Body of pancreas (tissue), 4 donors: Measurements from ENCODE around the gene NBEA. TPM values are rescaled to one million over a fixed set of nuclear protein-coding genes. Genes with fewer than 3 reads are reported as not detected.

Experiments
- ATAC-seq: fragments of 150-250 bp; one replicate; pipeline ENCODE4 v1.9.1; 2016
- DNase-seq, 4 donors: peaks; one replicate each; pipeline ENCODE4 v3.0.0-alpha.2; 2019
- H3K27ac ChIP-seq, 4 donors: fragments of 200-600 bp; sonication (generic); 1 replicate in 3 of 4; 2 replicates in 1 of 4; pipeline versions ENCODE4 v1.5.1 to v1.6.1; 2016 to 2019; ENCODE audit warnings: mild to moderate bottlenecking in 1 of 4, mixed read lengths in 1 of 4, moderate library complexity in 1 of 4
- H3K27me3 ChIP-seq, 2 donors: fragments of 200-600 bp; sonication (generic); one replicate each; pipeline ENCODE4 v1.6.0; 2016; ENCODE audit warnings: mild to moderate bottlenecking in 1 of 2
- H3K36me3 ChIP-seq, 2 donors: fragments of 200-600 bp; sonication (generic); replicated peaks in 1 of 2; 2 replicates each; pipeline ENCODE4 v1.5.1; 2016; ENCODE audit warnings: low read depth in 2 of 2; ENCODE audit not compliant: insufficient read depth in 1 of 2
- H3K4me1 ChIP-seq: fragments of 200-600 bp; sonication (generic); one replicate; pipeline ENCODE4 v1.6.0; 2016
- H3K4me3 ChIP-seq, 2 donors: fragments of 200-600 bp; sonication (generic); 1 replicate in 1 of 2; 2 replicates in 1 of 2; pipeline ENCODE4 v1.5.1; 2016 to 2019
- H3K9me3 ChIP-seq, 3 donors: fragments of 200-600 bp; sonication (generic); 1 replicate in 2 of 3; 2 replicates in 1 of 3; pipeline ENCODE4 v1.5.1; 2016
- CTCF ChIP-seq, 7 experiments: fragments of 450-650 bp in 4 of 7; fragments of 200-600 bp in 3 of 7; sonication (generic) in 3 of 7; IDR thresholded peaks; one replicate each; pipeline ENCODE4 v1.5.1; 2016 to 2019; ENCODE audit warnings: antibody characterized with exemption in 7 of 7
- POLR2A ChIP-seq, 3 donors: fragments of 450-650 bp; IDR thresholded peaks; one replicate each; pipeline ENCODE4 v1.6.1; 2016; ENCODE audit warnings: antibody characterized with exemption in 3 of 3, mild to moderate bottlenecking in 2 of 3
- WGBS, 2 donors: methylation state at CpG; one replicate each; pipeline ENCODE4 v1.1.5; 2017; 5-methylcytosine and 5-hydroxymethylcytosine counted together
- intact Hi-C: fragments of 100-400 bp; cut with DNase I; formaldehyde crosslinking; loops from one replicate; pipeline ENCODE4 v1.15.1; 2023
- total RNA-seq, 2 donors: library from RNA; depleted of rRNA; stranded (reverse); fragments of >200 nt; gene quantifications; one replicate each; pipeline ENCODE4 v1.1.0, GENCODE V29; 2016

The NBEA gene
- total RNA-seq, 2 donors from 2014 or later, result 9.6 to 19.1 TPM

DNA sequence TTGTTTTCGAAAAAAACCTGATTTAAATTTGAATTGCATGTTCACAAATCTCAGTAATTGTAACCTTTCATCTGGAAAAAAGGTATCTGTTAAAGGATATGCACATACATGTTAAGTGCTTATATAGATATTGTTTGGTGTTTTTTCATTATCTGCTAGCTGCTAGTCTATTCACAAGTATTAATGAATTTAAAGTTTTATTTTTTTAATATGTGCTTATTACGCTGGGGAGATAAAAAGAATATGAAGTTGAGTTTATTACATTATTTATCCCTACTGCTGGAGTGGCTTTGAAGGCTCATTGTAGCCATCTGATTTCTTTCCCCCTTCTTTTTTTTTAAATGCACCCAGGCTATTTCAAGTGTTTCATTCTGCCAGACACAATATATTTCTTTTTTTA, 538.3 kb downstream of the NBEA start:
- Histone ChIP-seq H3K27ac (no peak overlapping the region), H3K4me1 (no peaks in the 10 kb centered on the region), H3K4me3 (no peak overlapping the region), H3K36me3 (no peaks in the 10 kb centered on the region), H3K9me3 (no peaks in the 10 kb centered on the region), H3K27me3 (no peaks in the 10 kb centered on the region)
- ATAC-seq, result no peak
- intact Hi-C loops, result no loop called here
- TF ChIP-seq POLR2A (IDR thresholded peaks at IDR 0.05) (no peak), CTCF (IDR thresholded peaks at IDR 0.05) (no peak)
- no peak for DNase-seq
- 82 to 89% methylated on average over 2 of the region's 2 CpGs for WGBS, 2 donors

GRCh38 chr13:35481777-35482176, 539.7 kb downstream of the NBEA start:
- Histone ChIP-seq H3K4me3 (no peak overlapping the region), H3K4me1 (no peaks in the 10 kb centered on the region), H3K27me3 (no peaks in the 10 kb centered on the region), H3K9me3 (no peaks in the 10 kb centered on the region), H3K36me3 (no peaks in the 10 kb centered on the region), H3K27ac (no peak overlapping the region)
- no peak for DNase-seq
- no peak for ATAC-seq
- 84 to 85% methylated on average over 2 of the region's 2 CpGs for WGBS, 2 donors
- no peak for TF ChIP-seq POLR2A (IDR thresholded peaks at IDR 0.05)
- TF ChIP-seq CTCF (IDR thresholded peaks at IDR 0.05), result no peak
- intact Hi-C loops, result no loop called here

GRCh38 chr13:35482527-35482926, 540.5 kb downstream of the NBEA start:
- Histone ChIP-seq H3K4me1 (no peaks in the 10 kb centered on the region), H3K4me3 (no peak overlapping the region), H3K9me3 (no peaks in the 10 kb centered on the region), H3K27me3 (no peaks in the 10 kb centered on the region), H3K27ac (no peak overlapping the region), H3K36me3 (no peaks in the 10 kb centered on the region)
- intact Hi-C loops, result no loop called here
- no peak for TF ChIP-seq POLR2A (IDR thresholded peaks at IDR 0.05)
- ATAC-seq, result no peak
- WGBS, 2 donors, result 89 to 91% methylated on average over 1 of the region's 1 CpG
- DNase-seq, result no peak

DNA sequence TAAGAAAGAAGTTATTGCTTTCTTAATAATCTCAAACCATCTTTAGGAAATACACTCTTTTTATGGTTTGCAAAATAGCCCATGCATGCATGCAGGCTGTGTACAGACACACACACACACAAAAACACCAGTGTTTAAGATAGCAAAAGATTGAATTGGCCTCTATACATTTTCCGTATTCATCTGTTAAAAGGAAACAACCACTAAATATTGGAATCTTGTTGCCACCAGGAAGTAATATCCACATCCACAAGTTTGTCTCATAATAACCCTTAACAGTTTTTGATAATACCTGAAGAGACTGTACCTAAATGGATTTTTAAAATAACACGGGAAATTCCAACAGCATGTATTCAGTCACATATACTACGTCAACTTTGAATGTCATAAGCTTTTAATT, 541.7 kb downstream of the NBEA start:
- no peak for TF ChIP-seq CTCF (IDR thresholded peaks at IDR 0.05)
- no peak for TF ChIP-seq POLR2A (IDR thresholded peaks at IDR 0.05)
- Histone ChIP-seq H3K9me3 (no peaks in the 10 kb centered on the region), H3K4me1 (no peaks in the 10 kb centered on the region), H3K27ac (no peak overlapping the region), H3K4me3 (no peak overlapping the region), H3K27me3 (no peaks in the 10 kb centered on the region), H3K36me3 (no peaks in the 10 kb centered on the region)
- intact Hi-C loops, result no loop called here
- WGBS, 2 donors, result 86 to 93% methylated on average over 3 of the region's 3 CpGs
- DNase-seq, result no peak
- ATAC-seq, result no peak

GRCh38 chr13:35484384-35484783, 542.3 kb downstream of the NBEA start:
- H3K4me1 ChIP-seq, result no peaks in the 10 kb centered on the region
- intact Hi-C loops, result no loop called here
- H3K9me3 ChIP-seq, result no peaks in the 10 kb centered on the region
- no peak for TF ChIP-seq CTCF (IDR thresholded peaks at IDR 0.05)
- WGBS, 2 donors, result 86 to 91% methylated on average over 2 of the region's 2 CpGs
- no peaks in the 10 kb centered on the region for H3K36me3 ChIP-seq
- no peaks in the 10 kb centered on the region for H3K27me3 ChIP-seq
- ATAC-seq (no peak), DNase-seq (no peak)
- H3K4me3 ChIP-seq, result no peak overlapping the region
- no peak overlapping the region for H3K27ac ChIP-seq
